Stimulated activated naive CD4-positive, alpha-beta T cell (primary cell): ENCODE results near the gene PLXNA4.

Source experiments
- DNase-seq, 6 experiments: peaks; one replicate each; lab custom pipeline; 2025; lab: John Stamatoyannopoulos, UW

Gene PLXNA4

GRCh38 chr7:132355048-132355447 lies 221.2 kb downstream of the PLXNA4 start:
- DNase-seq, result no peak

- DNase-seq, result no peak
Observed at GRCh38 chr7:132354527-132354926, 221.7 kb downstream of the PLXNA4 start.

DNA sequence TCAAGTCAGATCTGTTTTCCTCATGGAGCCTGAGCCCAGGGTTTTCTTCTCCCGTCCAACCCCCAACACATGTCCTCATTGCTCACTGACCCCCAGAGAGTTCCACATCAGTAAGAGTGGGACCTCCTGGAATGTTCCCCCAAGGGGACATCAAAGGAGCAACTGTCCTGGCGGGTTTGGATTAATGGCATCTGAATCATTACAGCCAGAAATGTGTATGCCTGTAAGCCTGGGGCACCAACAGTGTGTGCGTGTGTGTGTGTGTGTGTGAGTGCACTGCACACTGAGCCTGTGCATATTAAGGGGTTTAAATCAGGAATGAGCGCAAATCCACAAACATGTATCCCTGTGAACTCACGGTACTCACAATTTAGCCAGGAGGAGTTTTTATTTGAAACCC lies 222.3 kb downstream of the PLXNA4 start:
- DNase-seq, result no peak

GRCh38 chr7:132352800-132353199 lies 223.5 kb downstream of the PLXNA4 start:
- DNase-seq, result no peak

- no peak for DNase-seq
Observed at GRCh38 chr7:132351954-132352499, 224.2 kb downstream of the PLXNA4 start.

GRCh38 chr7:132350741-132351140 lies 225.5 kb downstream of the PLXNA4 start:
- DNase-seq, result no peak

GRCh38 chr7:132349075-132349474 lies 227.2 kb downstream of the PLXNA4 start:
- no peak for DNase-seq

DNA sequence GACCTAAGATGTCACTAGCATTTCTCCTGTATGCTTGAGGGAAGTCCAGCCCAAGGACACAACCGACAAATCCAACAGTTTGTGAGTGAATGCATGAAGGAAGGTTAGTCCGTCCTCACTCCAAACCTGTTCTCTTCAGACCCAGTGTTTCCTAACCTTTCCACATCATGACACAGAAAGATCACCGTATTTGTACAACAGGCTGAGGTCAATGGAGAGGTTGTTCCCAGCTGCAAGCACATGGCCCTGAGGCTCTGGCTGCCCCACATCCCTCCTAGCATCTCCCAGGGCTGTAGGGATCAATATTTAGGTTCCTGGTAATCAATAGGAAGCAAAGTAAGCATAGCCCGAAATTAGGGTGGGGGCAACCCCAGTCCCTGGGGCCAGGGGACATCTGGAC lies 227.9 kb downstream of the PLXNA4 start:
- no peak for DNase-seq

DNA sequence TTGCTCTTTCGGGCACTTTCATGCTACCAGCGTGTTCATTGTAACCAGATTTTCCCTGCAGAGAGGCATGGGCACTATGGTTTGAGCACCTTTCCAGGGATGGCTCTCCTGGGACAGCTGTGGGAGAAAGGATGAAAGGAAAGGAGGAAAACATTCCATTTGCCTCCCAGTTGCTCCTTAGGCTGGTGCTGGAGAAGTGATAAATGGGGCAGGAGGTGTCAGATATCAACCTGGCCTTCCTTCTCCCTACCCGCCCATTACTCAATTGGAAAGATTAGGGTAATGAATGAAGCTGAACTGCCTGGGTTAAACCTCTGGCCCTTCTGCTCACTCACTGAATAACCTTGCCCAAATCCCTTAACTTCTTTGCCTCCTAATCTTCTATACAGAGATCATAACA lies 228.4 kb downstream of the PLXNA4 start:
- DNase-seq, result no peak

DNA sequence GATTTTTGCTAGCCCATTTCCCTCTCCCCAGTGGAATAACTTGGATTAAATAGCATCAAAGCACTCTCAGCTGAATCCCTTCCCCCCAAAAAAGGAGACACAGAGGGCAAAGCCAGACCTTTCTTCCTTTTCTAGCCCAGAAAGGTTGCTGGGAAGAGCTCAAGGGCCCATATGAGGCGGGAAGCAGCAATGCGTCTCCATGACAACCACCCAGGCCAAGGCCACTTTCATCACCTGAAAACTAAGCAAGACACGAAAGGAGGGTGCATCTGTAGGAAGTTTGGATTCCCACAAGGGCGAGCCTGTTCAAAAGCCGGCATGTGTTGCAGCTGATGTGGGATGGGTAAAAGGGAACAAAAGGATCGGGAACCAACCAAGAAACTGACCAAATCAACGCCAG lies 229.1 kb downstream of the PLXNA4 start:
- DNase-seq, result no peak

- DNase-seq, result no peak
Observed at GRCh38 chr7:132345543-132346129, 230.6 kb downstream of the PLXNA4 start.

- no peak for DNase-seq
Observed at GRCh38 chr7:132345030-132345429, 231.2 kb downstream of the PLXNA4 start.

DNA sequence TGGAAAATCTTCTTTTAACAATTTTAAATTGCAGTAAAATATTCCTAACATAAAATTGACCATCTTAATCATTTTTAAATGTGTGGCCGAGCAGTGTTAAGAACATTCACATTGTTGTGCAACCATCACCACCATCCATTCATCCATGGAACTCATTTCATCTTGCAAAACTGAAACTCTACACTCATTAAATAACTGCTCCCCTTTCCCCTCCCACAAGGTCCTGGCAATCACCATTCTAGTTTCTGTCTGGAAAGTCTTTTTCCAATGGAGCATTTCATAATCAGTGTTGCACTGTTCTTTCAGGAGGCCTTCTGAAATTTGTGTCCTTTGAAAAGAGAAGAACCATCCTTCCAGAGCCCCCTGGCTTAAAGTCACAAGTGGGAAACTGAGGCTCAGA lies 233.1 kb downstream of the PLXNA4 start:
- DNase-seq, result no peak

DNA sequence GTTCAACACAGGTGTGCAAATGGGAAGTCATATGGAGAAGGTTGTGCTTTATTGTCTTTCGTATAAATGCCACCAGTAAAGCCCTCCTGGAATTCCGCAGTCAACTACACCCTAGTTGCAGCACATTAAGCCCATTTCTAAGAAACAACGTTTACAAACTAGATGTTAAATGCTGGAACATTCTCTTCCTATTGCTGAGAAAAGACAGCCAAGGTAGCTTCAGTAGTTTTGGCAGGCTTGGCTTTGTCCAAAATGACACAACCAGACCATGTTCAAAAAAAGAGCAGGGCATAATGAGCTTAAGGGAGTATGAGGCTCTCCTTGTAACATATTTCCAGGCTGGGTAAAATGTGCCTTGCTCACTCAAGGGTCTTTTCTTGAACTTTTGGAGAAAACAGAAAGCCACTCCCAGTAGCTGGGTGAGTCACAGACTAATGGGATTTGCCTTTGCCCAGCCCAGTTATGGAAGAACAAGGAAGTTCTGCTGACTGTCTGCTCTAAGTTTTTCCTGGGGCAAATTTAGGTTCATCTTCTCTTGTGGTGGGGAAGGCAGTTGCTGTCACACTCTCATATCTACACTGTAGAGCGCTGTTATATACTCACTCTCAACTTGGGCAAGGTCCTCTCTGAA lies 238.7 kb downstream of the PLXNA4 start:
- no peak for DNase-seq

GRCh38 chr7:132336797-132337196 lies 239.5 kb downstream of the PLXNA4 start:
- DNase-seq, result no peak

DNA sequence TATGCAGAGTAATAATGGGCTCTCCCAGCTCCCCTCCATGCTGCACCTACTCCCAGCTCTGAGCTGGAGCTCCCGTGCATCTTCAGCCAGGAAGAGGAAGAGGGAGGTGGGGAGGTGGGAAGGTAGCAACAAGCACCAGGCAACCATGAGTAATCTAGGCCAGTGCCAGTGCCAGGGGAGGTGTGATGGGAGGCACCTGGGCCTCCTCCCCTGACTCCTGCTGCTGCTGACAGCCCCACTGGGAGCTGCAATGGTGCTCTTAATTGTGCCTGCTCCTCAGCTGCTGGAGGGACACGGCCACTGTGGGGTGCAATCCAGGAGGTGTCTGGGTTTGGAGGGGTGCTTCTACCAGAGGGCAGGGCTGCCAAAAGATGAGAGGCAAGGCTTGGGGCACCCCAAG lies 243.0 kb downstream of the PLXNA4 start:
- no peak for DNase-seq

DNA sequence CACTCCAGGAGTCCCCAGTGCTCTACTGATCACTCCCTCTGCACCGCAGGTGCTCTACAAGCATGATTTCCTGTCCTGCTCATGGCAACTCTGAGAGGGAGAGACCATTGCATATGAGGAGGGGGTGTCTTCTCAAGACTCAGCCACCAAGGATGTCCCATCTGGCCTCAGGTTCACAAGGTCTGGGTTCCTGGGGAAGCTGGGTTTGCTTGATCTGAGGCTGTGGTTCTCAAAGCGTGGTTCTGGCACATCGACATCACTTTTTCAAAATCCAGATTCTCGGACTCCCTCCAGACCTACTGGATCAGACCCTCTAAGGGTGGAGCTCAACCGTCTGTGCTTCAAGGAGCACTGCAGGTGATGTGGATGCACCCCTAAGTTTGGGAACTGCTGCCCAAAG lies 247.5 kb downstream of the PLXNA4 start:
- no peak for DNase-seq

DNA sequence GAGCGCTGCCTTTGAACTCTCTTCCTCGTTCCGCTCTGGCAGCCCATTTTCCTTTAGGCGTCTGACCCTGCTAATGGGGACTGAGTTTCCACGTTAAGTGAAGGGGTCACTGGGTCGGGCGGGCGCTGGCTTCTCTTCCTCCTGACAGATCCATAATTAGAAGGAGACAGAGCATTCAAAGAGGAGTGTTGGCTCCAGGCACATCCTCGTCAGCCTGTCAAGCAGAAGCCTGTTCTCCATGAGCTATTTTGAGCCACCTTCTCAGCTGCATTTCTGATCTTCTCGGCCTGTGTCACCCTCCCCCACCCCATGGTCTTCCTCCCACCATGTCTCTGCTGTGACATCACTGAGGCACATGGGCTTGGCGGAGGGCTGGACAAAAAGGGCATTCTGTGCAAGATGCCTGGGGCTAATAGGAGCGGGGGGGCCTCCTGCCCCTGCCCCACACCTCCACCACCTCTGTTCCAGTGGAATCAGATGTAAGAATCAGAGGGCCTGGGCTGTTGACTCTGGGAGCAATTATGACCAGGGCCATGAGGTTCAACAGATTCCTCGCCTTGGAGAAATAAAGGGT lies 248.1 kb downstream of the PLXNA4 start:
- no peak for DNase-seq

DNA sequence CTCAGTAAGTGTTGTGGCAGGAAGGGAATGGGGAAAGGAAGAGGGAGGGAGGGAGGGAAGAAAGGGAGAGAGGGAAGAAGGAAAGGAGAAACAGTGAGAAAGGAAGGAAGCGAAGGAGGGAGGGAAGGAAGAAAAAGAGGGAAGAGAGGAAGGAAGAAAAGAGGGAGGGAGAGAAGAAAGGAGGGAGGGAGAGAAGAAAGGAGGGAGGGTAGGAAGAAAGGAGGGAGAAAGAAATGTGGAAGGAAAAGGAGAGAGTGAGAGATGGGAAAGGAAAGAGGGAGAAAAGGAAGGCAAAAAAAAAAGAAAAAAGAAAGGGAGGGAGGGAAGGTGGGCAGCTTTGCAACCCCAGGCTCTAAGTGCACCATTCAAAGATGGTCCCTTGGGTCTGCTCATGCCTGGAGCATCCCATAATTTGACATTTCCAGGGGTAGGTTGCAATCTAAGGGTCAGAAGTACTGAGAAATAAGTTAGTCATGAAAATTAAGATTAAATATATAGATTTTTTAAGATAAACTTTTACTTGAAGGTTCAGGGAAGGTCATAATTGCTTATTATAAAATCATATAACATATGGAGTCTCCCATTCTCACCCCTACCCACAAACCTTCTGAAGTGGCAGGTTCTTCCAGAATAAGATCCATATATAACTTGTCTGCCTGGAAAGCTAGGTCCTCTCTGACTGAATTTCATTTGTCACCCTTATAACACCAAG lies 249.2 kb downstream of the PLXNA4 start:
- no peak for DNase-seq

GRCh38 chr7:132322970-132323369 lies 253.3 kb downstream of the PLXNA4 start:
- no peak for DNase-seq

- no peak for DNase-seq
Observed at GRCh38 chr7:132321387-132321786, 254.9 kb downstream of the PLXNA4 start.

GRCh38 chr7:132319481-132319880 lies 256.8 kb downstream of the PLXNA4 start:
- no peak for DNase-seq
